HUES6 (cell line): ENCODE data around the gene NOX5.

ENCODE experiments used
- H3K27ac ChIP-seq: 2 replicates; pipeline ENCODE4 v1.7.0; 2013; ENCODE audit warnings: low read depth, mild to moderate bottlenecking, low read length, inconsistent platforms
- H3K27me3 ChIP-seq: 2 replicates; pipeline ENCODE4 v1.6.1; 2013; ENCODE audit warnings: low read length; ENCODE audit not compliant: control insufficient read depth, insufficient read depth
- H3K36me3 ChIP-seq: 2 replicates; pipeline ENCODE4 v1.6.1; 2013; ENCODE audit warnings: low read length; ENCODE audit not compliant: control insufficient read depth, insufficient read depth
- H3K4me1 ChIP-seq: 2 replicates; pipeline ENCODE4 v1.6.1; 2013; ENCODE audit warnings: low read length; ENCODE audit not compliant: control insufficient read depth, insufficient read depth
- H3K4me3 ChIP-seq: 2 replicates; pipeline ENCODE4 v1.5.1; 2013; ENCODE audit warnings: low read depth, low read length
- H3K9ac ChIP-seq: one replicate; pipeline ENCODE4 v1.6.1; 2013; ENCODE audit warnings: mild to moderate bottlenecking, low read length
- H3K9me3 ChIP-seq: 2 replicates; pipeline ENCODE4 v1.6.1; 2013; ENCODE audit warnings: low read depth, low read length; ENCODE audit not compliant: control insufficient read depth, insufficient read depth

The NOX5 gene

DNA sequence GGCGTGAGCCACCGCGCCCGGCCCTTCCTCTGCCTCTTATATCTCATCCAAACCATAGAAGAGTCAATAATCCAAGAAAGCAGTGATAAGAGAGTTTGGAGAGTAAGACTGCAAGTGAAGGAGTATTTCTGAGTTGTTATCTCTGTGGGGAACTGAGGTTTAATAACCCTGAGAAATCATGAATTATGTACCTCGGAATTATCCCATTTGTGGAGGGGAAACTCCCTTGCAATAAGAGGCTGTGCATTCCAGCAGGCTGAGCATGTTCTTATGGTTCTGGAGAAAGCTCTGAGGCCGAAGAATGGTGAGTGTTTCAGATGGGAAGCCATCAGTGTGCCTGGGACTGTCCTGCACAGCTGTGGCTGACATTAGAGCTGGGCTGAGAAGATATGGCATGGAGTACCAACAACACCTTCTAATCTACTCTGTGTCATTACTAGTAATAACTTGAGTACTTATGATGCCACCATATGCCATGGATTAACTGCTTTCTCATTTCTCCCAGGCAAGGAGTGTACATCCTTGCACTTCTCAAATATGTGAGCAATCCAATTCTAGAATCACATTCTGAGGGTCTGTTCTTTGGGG lies 31.4 kb upstream of the NOX5 start:
- H3K9ac ChIP-seq: no peak overlapping the region
- no peaks in the 10 kb centered on the region for H3K27me3 ChIP-seq
- no peak overlapping the region for H3K4me3 ChIP-seq
- H3K9me3 ChIP-seq: peaks cover 17% of the 10 kb centered on the region
- no peaks in the 10 kb centered on the region for H3K36me3 ChIP-seq
- no peaks in the 10 kb centered on the region for H3K4me1 ChIP-seq
- H3K27ac ChIP-seq: no peak overlapping the region

DNA sequence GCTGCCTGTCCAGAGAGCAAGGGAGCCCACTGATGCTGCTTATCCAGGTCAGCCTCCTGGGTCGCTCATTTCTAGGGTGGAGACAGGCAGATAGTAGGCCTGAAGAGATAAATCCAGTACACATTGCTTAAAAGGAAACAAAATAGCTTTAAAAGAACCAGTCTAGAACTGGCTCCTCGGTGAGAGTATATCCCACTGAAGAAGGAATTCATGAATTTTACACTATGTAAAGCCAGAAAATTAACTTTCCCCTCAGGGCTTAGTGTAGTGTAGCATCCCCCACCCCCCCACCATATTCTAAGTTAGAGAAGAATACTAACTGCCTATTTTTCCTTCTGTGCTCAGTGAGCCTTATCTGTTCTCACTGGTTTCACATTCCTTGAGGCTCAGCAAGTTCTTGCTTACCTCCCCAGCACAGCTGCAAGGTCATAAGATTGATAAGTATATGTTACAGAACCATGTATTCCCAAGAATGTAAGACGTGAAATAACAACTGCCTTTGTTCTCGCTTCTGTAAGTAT lies 30.5 kb upstream of the NOX5 start:
- Histone ChIP-seq H3K27ac (no peak overlapping the region), H3K9me3 (peaks cover 13% of the 10 kb centered on the region), H3K36me3 (no peaks in the 10 kb centered on the region), H3K4me3 (no peak overlapping the region), H3K27me3 (no peaks in the 10 kb centered on the region), H3K4me1 (no peaks in the 10 kb centered on the region), H3K9ac (no peak overlapping the region)

- no peaks in the 10 kb centered on the region for H3K36me3 ChIP-seq
- H3K4me1 ChIP-seq: 0 out of 2 replicates have a peak, but pooled peaks cover under 1% of the 10 kb centered on the region
- H3K9me3 ChIP-seq: peaks cover 13% of the 10 kb centered on the region
- no peak overlapping the region for H3K9ac ChIP-seq
- no peak overlapping the region for H3K27ac ChIP-seq
- H3K4me3 ChIP-seq: no peak overlapping the region
- no peaks in the 10 kb centered on the region for H3K27me3 ChIP-seq
These were observed 29.9 kb upstream of the NOX5 start for GRCh38 chr15:68984586-68984985.

DNA sequence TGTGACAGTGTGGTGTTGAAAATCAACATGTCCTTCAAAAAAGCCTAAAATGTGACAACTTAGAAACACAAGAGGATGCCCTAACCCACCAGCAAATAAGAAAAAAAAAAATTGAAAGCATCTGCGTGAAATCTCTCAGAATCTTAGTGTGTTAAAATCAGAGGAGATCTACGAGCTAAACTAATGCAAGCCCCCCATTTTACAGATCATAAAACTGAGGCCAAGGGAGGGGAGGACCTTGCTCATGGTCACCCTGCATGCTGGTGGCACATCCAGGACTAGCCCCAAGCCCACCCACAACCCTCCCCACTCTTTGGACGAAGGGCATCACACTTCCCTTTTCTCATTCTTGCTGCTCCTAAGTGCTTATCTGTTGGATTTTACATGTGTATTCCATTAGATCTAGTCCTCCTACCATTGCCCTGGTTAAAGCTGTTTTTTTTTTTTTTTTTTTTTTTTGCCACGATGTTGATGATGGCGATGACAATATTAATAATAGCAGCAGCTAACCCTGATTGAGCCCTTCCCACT lies 29.1 kb upstream of the NOX5 start:
- H3K36me3 ChIP-seq: no peaks in the 10 kb centered on the region
- H3K27ac ChIP-seq: no peak overlapping the region
- H3K27me3 ChIP-seq: no peaks in the 10 kb centered on the region
- peaks cover 10% of the 10 kb centered on the region; the same call in 1 of the 2 replicates for H3K9me3 ChIP-seq
- no peak overlapping the region for H3K4me3 ChIP-seq
- no peak overlapping the region for H3K9ac ChIP-seq
- H3K4me1 ChIP-seq: peaks cover 9% of the 10 kb centered on the region

DNA sequence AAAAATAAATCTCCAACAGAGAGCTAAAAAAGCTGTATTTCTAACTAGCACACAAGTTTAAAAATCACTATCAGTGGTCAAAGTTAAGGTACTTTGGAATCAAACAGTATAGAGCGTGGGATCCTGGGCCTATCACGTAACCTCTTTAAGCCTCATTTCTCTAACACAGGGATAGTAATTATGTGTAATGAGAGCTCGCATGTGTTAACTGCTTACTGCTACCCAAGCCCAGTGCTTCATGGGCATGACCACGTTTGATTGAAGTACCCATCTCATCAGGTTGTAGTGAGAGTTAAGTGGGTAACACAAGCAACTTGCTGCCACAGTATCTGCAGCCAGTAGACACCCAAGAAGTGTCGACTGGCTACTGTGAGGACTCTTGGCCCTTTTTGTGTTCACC lies 28.2 kb upstream of the NOX5 start:
- Histone ChIP-seq H3K4me3 (no peak overlapping the region), H3K4me1 (peaks cover 18% of the 10 kb centered on the region), H3K36me3 (no peaks in the 10 kb centered on the region), H3K27me3 (no peaks in the 10 kb centered on the region), H3K9ac (no peak overlapping the region), H3K9me3 (peaks cover 10% of the 10 kb centered on the region; the same call in 1 of the 2 replicates), H3K27ac (no peak overlapping the region)

DNA sequence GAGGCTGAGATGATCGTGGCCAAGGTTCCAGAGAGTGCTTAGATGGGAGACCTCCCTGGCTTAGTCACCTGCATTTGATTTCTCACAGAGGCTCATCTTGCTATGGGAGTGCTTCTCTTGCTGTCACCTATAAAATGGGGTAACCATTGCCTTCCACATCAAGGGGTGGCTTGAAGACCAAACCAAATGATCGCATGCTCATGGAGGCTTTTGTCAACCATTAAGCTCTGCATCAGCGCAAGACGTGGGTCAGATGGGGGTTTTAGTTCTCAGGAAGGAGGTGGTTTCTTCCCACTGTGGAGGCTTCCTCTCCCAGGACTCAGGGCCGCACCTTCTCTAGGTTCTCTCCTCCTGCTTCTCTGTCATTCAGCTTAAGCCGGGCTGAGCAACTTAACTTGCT lies 27.4 kb upstream of the NOX5 start:
- Histone ChIP-seq H3K27ac (no peak overlapping the region), H3K36me3 (no peaks in the 10 kb centered on the region), H3K9ac (no peak overlapping the region), H3K4me1 (peaks cover 23% of the 10 kb centered on the region), H3K9me3 (peaks cover 9% of the 10 kb centered on the region; the same call in 1 of the 2 replicates), H3K27me3 (no peaks in the 10 kb centered on the region), H3K4me3 (no peak overlapping the region)

- H3K27ac ChIP-seq: no peak overlapping the region
- peaks cover 5% of the 10 kb centered on the region; the same call in 1 of the 2 replicates for H3K9me3 ChIP-seq
- no peaks in the 10 kb centered on the region for H3K36me3 ChIP-seq
- no peak overlapping the region for H3K9ac ChIP-seq
- peaks cover 23% of the 10 kb centered on the region for H3K4me1 ChIP-seq
- no peaks in the 10 kb centered on the region for H3K27me3 ChIP-seq
- no peak overlapping the region for H3K4me3 ChIP-seq
These were observed 26.8 kb upstream of the NOX5 start for GRCh38 chr15:68987676-68988075.

DNA sequence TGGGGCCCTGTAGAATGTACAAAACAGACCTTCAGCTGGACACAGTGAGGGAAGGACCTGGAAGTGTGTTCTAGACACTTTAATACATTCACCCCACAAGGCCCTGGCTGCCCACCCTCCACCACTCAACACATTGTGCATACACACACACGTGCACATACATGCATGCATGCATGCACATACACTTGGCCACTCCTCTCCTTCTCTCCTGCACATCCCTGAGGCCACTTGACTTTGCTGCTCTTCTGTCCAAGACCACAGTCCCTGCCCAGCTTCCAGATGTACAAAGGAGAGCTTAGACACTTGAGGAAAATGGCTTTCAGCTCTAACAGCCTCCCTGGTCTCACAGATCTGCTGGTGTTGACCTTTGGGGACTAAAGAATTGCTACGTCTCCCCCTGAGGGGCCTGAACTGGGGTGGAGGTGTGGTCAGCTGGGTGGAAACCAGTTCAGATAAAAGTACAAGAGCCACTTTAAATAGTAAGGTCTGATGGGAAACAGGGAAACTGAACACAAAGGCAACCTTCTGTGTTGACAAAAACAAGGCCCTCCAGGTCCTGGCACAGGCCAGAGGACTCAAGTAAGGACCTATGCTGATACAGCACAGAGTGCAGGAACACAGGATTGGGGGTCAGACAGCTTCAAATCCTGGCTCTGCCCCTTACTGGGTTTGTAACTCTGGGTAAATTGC lies 24.8 kb upstream of the NOX5 start:
- no peak overlapping the region for H3K4me3 ChIP-seq
- no peak overlapping the region for H3K27ac ChIP-seq
- H3K9ac ChIP-seq: no peak overlapping the region
- peaks cover 23% of the 10 kb centered on the region for H3K4me1 ChIP-seq
- H3K36me3 ChIP-seq: no peaks in the 10 kb centered on the region
- H3K9me3 ChIP-seq: peaks cover 5% of the 10 kb centered on the region; the same call in 1 of the 2 replicates
- H3K27me3 ChIP-seq: no peaks in the 10 kb centered on the region

DNA sequence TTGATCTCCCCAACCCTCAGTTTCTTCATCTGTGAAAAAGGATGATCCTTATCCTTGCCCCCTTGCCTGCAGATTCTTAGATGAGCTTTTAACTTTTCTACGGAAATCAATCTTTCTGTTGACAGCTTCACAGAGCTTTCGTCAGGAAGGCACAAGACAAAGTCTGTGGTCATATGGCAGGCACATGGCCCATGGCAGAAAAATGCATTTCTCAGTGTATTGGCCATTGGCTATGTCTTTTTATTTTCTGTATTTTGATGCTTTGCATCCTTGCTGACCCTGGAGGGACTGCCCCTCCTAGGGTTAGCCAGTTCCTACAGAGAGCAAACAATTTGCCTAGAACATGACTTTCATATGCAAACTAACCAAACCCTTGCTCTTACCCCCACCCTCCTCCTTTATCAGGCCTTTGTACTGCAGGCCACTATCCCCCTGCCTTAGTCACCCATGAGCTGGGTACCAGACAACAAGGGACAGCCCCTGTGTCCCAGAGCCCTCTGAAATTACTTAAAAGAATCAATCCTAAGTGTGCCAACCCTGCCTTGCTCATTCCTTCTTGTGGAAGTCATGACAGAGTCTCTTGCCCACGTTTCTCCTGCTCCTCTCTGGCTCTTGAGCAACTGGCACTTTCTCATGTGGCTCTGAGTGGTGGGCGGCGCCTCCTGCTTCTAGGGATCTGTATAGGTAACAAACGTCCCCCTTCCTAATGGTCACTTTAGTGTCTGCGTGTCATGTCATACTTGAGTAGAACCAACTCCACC lies 24.1 kb upstream of the NOX5 start:
- Histone ChIP-seq H3K27ac (no peak overlapping the region), H3K27me3 (no peaks in the 10 kb centered on the region), H3K9ac (no peak overlapping the region), H3K36me3 (no peaks in the 10 kb centered on the region), H3K4me1 (peaks cover 23% of the 10 kb centered on the region), H3K4me3 (no peak overlapping the region), H3K9me3 (peaks cover 5% of the 10 kb centered on the region; the same call in 1 of the 2 replicates)

DNA sequence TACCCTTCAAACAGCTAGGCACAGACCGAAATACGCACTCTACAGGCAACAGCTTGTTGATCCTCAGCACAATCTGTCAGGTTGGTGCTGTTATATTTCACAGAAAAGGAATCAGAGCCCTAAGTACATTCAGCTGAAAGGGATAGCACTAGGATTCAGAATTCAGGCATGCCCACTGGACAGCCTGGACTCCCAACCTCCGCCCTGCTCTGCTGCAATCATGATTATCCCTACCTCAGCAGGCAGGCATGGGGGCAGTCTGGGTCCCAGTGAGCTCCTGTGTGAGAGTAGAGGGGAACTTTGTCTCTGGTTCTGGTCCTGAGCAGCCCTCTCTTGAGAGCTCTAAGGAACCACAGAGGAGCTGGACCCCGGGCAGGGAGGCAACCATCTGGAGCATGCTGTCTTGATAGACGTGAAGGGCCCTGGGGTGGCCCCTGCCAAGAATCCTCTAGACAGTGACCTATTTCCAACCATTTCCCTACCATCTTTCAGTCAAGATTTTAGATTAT lies 23.4 kb upstream of the NOX5 start:
- Histone ChIP-seq H3K27ac (no peak overlapping the region), H3K36me3 (no peaks in the 10 kb centered on the region), H3K9me3 (peaks cover 5% of the 10 kb centered on the region; the same call in 1 of the 2 replicates), H3K4me3 (no peak overlapping the region), H3K27me3 (no peaks in the 10 kb centered on the region), H3K9ac (no peak overlapping the region), H3K4me1 (peaks cover 23% of the 10 kb centered on the region)
